IPS-18c (cell line): ENCODE measurements around the gene GRID1.

Experiments
- H3K4me3 ChIP-seq: 2 replicates; pipeline ENCODE4 v1.7.0; 2013; ENCODE audit warnings: low read depth, mild to moderate bottlenecking, low read length, moderate library complexity; ENCODE audit not compliant: insufficient read depth
- H3K9me3 ChIP-seq: one replicate; pipeline ENCODE4 v1.6.1; 2013; ENCODE audit warnings: mild to moderate bottlenecking, low read length, moderate library complexity; ENCODE audit not compliant: control insufficient read depth, insufficient read depth

Gene GRID1

GRCh38 chr10:85915245-85915846 is 451.2 kb downstream of the GRID1 start:
- Histone ChIP-seq H3K4me3 (no peak overlapping the region), H3K9me3 (peaks cover 2% of the 10 kb centered on the region)

- H3K9me3 ChIP-seq: no peaks in the 10 kb centered on the region
- H3K4me3 ChIP-seq: no peak overlapping the region
These were observed 451.9 kb downstream of the GRID1 start for GRCh38 chr10:85914720-85915119.

- Histone ChIP-seq H3K9me3 (no peaks in the 10 kb centered on the region), H3K4me3 (no peak overlapping the region)
These were observed 458.1 kb downstream of the GRID1 start for GRCh38 chr10:85908462-85908861.

GRCh38 chr10:85902051-85902450 is 464.5 kb downstream of the GRID1 start:
- no peaks in the 10 kb centered on the region for H3K9me3 ChIP-seq
- no peak overlapping the region for H3K4me3 ChIP-seq

GRCh38 chr10:85901599-85901998 is 465.0 kb downstream of the GRID1 start:
- no peaks in the 10 kb centered on the region for H3K9me3 ChIP-seq
- H3K4me3 ChIP-seq: no peak overlapping the region

- no peak overlapping the region for H3K4me3 ChIP-seq
- H3K9me3 ChIP-seq: peaks cover 2% of the 10 kb centered on the region
These were observed 466.1 kb downstream of the GRID1 start for GRCh38 chr10:85900487-85900886.

- Histone ChIP-seq H3K9me3 (peaks cover 2% of the 10 kb centered on the region), H3K4me3 (no peak overlapping the region)
These were observed 466.5 kb downstream of the GRID1 start for GRCh38 chr10:85900061-85900460.

GRCh38 chr10:85891472-85891871 is 475.1 kb downstream of the GRID1 start:
- Histone ChIP-seq H3K4me3 (no peak overlapping the region), H3K9me3 (peaks cover 2% of the 10 kb centered on the region)

- Histone ChIP-seq H3K4me3 (no peak overlapping the region), H3K9me3 (no peaks in the 10 kb centered on the region)
These were observed 478.0 kb downstream of the GRID1 start for GRCh38 chr10:85888559-85888958.

GRCh38 chr10:85888004-85888403 is 478.6 kb downstream of the GRID1 start:
- H3K4me3 ChIP-seq: no peak overlapping the region
- no peaks in the 10 kb centered on the region for H3K9me3 ChIP-seq

GRCh38 chr10:85874208-85874607 is 492.4 kb downstream of the GRID1 start:
- Histone ChIP-seq H3K9me3 (peaks cover 11% of the 10 kb centered on the region), H3K4me3 (no peak overlapping the region)

- H3K9me3 ChIP-seq: peaks cover 11% of the 10 kb centered on the region
These were observed 493.5 kb downstream of the GRID1 start for GRCh38 chr10:85873063-85873462.

GRCh38 chr10:85868627-85869499 is 497.7 kb downstream of the GRID1 start:
- Histone ChIP-seq H3K9me3 (peaks cover 2% of the 10 kb centered on the region), H3K4me3 (no peak overlapping the region)

More at GRCh38 chr10:85873063-85873462, 493.5 kb downstream of the GRID1 start:
- H3K4me3 ChIP-seq: no peak overlapping the region

- Histone ChIP-seq H3K4me3 (no peak overlapping the region), H3K9me3 (no peaks in the 10 kb centered on the region)
These were observed 501.6 kb downstream of the GRID1 start for GRCh38 chr10:85864868-85865526.

- Histone ChIP-seq H3K4me3 (no peak overlapping the region), H3K9me3 (peaks cover 2% of the 10 kb centered on the region)
These were observed 502.4 kb downstream of the GRID1 start for GRCh38 chr10:85864173-85864549.

- Histone ChIP-seq H3K4me3 (no peak overlapping the region), H3K9me3 (peaks cover 2% of the 10 kb centered on the region)
These were observed 503.1 kb downstream of the GRID1 start for GRCh38 chr10:85863301-85864172.

- Histone ChIP-seq H3K4me3 (no peak overlapping the region), H3K9me3 (peaks cover 2% of the 10 kb centered on the region)
These were observed 503.8 kb downstream of the GRID1 start for GRCh38 chr10:85862771-85863170.
